AG04449 (cell line): ENCODE measurements around the gene MORN2.

Experiments
- CTCF ChIA-PET: fragments of 350-600 bp; formaldehyde crosslinking; extraction: SDS; loops from one replicate; lab custom pipeline; 2021; ENCODE audit warnings: antibody characterized with exemption; lab: Yijun Ruan, JAX
- POLR2A ChIA-PET: fragments of 400-600, 350-600 bp; formaldehyde crosslinking; extraction: SDS; loops from one replicate; lab custom pipeline; 2020; ENCODE audit warnings: antibody characterized with exemption, inconsistent platforms; lab: Yijun Ruan, JAX
- DNase-seq: peaks from one replicate; pipeline ENCODE4 v3.0.0-alpha.2; 2010; ENCODE audit warnings: low read depth, low spot score
- H3K4me3 ChIP-seq: 2 replicates; pipeline ENCODE4 v1.5.1; 2011; ENCODE audit warnings: low read depth, mild to moderate bottlenecking, control low read depth, low read length
- CTCF ChIP-seq: IDR thresholded peaks from one replicate; pipeline ENCODE4 v1.5.1; 2011; ENCODE audit warnings: mild to moderate bottlenecking, moderate library complexity, low read length, control low read depth, inconsistent platforms; ENCODE audit not compliant: insufficient read depth; ENCODE audit errors: missing control alignments

MORN2 gene

GRCh38 chr2:38835990-38836389, 39.8 kb upstream of the MORN2 start:
- POLR2A ChIA-PET, result interaction anchor here (0.8 kb wide), 1 partner anchor 85 kb away, joined by 4 read pairs; the partner anchor contains the start of gene SRSF7

GRCh38 chr2:38836791-38837190, 39.0 kb upstream of the MORN2 start:
- H3K4me3 ChIP-seq, result no peak overlapping the region
- ChIA-PET CTCF (interaction anchor here (1.5 kb wide), 1 partner anchor 301 kb away, joined by 3 read pairs; no protein-coding TSS in a partner anchor), POLR2A (interaction anchor here (1.2 kb wide), 1 partner anchor 85 kb away, joined by 4 read pairs; the partner anchor contains the start of gene SRSF7)
- no peak for DNase-seq
- no peak for TF ChIP-seq CTCF

More at GRCh38 chr2:38835990-38836389, 39.8 kb upstream of the MORN2 start:
- CTCF ChIA-PET, result interaction anchor here (1.5 to 2.5 kb wide), 5 partner anchors 8 to 521 kb away, joined by 3 to 21 read pairs (median 9); no protein-coding TSS in a partner anchor
- H3K4me3 ChIP-seq, result no peak overlapping the region
- DNase-seq, result no peak
- TF ChIP-seq CTCF, result no peak

GRCh38 chr2:38850045-38850444, 25.7 kb upstream of the MORN2 start:
- no peak for TF ChIP-seq CTCF
- no peak for DNase-seq
- CTCF ChIA-PET, result no interaction called here
- POLR2A ChIA-PET, result interaction anchor here (0.6 kb wide), 1 partner anchor 287 kb away, joined by 4 read pairs; no protein-coding TSS in a partner anchor
- H3K4me3 ChIP-seq, result no peak overlapping the region

- ChIA-PET CTCF (interaction anchor here (0.7 to 1.3 kb wide), 3 partner anchors 16 to 31 kb away, joined by 3 to 4 read pairs (median 4); no protein-coding TSS in a partner anchor), POLR2A (no interaction called here)
- no peak for DNase-seq
- no peak for TF ChIP-seq CTCF
- no peak overlapping the region for H3K4me3 ChIP-seq
Observed at GRCh38 chr2:38856165-38856564, 19.6 kb upstream of the MORN2 start.

- CTCF ChIA-PET, result no interaction called here
Observed at GRCh38 chr2:38862476-38862875, 13.3 kb upstream of the MORN2 start.

GRCh38 chr2:38863061-38863695, 12.6 kb upstream of the MORN2 start:
- POLR2A ChIA-PET, result no interaction called here
- DNase-seq, result no peak
- no peak for TF ChIP-seq CTCF
- H3K4me3 ChIP-seq, result no peak overlapping the region
- CTCF ChIA-PET, result no interaction called here

More at GRCh38 chr2:38862476-38862875, 13.3 kb upstream of the MORN2 start:
- no peak overlapping the region for H3K4me3 ChIP-seq
- POLR2A ChIA-PET, result no interaction called here
- no peak for TF ChIP-seq CTCF
- no peak for DNase-seq
